ENCODE measurements around the gene KRT76. TPM values are rescaled to one million over a fixed set of nuclear protein-coding genes. Genes with fewer than 3 reads are reported as not detected.
A peak's percentile ranks its signal among the peaks of the same experiment; 100 is the strongest.

The KRT76 gene
- total and polyA plus RNA-seq, 3 experiments from 2014 or later, result not detected

- no peak overlapping the region for H3K4me3 ChIP-seq (ENCODE audit: low read length)
- Mint-ChIP-seq H3K9me3 (no peaks in the 10 kb centered on the region), H3K27me3 (peaks cover 5 to 42% of the 10 kb centered on the region in 2 donors), H3K36me3 (no peaks in the 10 kb centered on the region), H3K4me3 (no peak overlapping the region), H3K27ac (no peak overlapping the region), H3K4me1 (no peaks in the 10 kb centered on the region)
- no peaks in the 10 kb centered on the region for H3K9me3 ChIP-seq (ENCODE audit: low read length)
- POLR2A ChIA-PET, result no interaction called here
- H3K27me3 ChIP-seq (ENCODE audit: insufficient read depth, low read length, poor library complexity, severe bottlenecking), result no peaks in the 10 kb centered on the region
- H3K4me1 ChIP-seq (ENCODE audit: insufficient read depth, low read length), result no peaks in the 10 kb centered on the region
- H3K27ac ChIP-seq (ENCODE audit: low read depth, low read length), result no peak overlapping the region
- CTCF ChIA-PET, result no interaction called here
- no peak for DNase-seq
- H3K36me3 ChIP-seq (ENCODE audit: insufficient read depth, low read length), result no peaks in the 10 kb centered on the region
Observed at GRCh38 chr12:52772772-52773171, 4.4 kb downstream of the KRT76 start.

GRCh38 chr12:52772188-52772587 lies 5.0 kb downstream of the KRT76 start:
- Mint-ChIP-seq H3K4me3 (no peak overlapping the region), H3K36me3 (no peaks in the 10 kb centered on the region), H3K27ac (no peak overlapping the region), H3K27me3 (peaks cover 3 to 47% of the 10 kb centered on the region in 2 donors), H3K4me1 (no peaks in the 10 kb centered on the region), H3K9me3 (no peaks in the 10 kb centered on the region)
- Histone ChIP-seq H3K9me3 (ENCODE audit: low read length) (no peaks in the 10 kb centered on the region), H3K36me3 (ENCODE audit: insufficient read depth, low read length) (no peaks in the 10 kb centered on the region), H3K27me3 (ENCODE audit: insufficient read depth, low read length, poor library complexity, severe bottlenecking) (no peaks in the 10 kb centered on the region), H3K4me3 (ENCODE audit: low read length) (no peak overlapping the region), H3K27ac (ENCODE audit: low read depth, low read length) (no peak overlapping the region), H3K4me1 (ENCODE audit: insufficient read depth, low read length) (no peaks in the 10 kb centered on the region)
- ChIA-PET POLR2A (no interaction called here), CTCF (no interaction called here)
- DNase-seq, result no peak

- no peaks in the 10 kb centered on the region for H3K4me1 Mint-ChIP-seq
- H3K36me3 Mint-ChIP-seq, result no peaks in the 10 kb centered on the region
- peaks cover 5 to 44% of the 10 kb centered on the region in 2 donors for H3K27me3 Mint-ChIP-seq
- Histone ChIP-seq H3K27ac (ENCODE audit: low read depth, low read length) (no peak overlapping the region), H3K36me3 (ENCODE audit: insufficient read depth, low read length) (no peaks in the 10 kb centered on the region), H3K27me3 (ENCODE audit: insufficient read depth, low read length, poor library complexity, severe bottlenecking) (no peaks in the 10 kb centered on the region), H3K9me3 (ENCODE audit: low read length) (no peaks in the 10 kb centered on the region), H3K4me3 (ENCODE audit: low read length) (no peak overlapping the region), H3K4me1 (ENCODE audit: insufficient read depth, low read length) (no peaks in the 10 kb centered on the region)
- no peak overlapping the region for H3K27ac Mint-ChIP-seq
- no peaks in the 10 kb centered on the region for H3K9me3 Mint-ChIP-seq
- ChIA-PET CTCF (no interaction called here), POLR2A (no interaction called here)
- no peak overlapping the region for H3K4me3 Mint-ChIP-seq
- DNase-seq, result no peak
Observed at GRCh38 chr12:52771505-52771904, 5.6 kb downstream of the KRT76 start.

GRCh38 chr12:52771088-52771487 lies 6.1 kb downstream of the KRT76 start:
- H3K4me3 Mint-ChIP-seq, result no peak overlapping the region
- Histone ChIP-seq H3K4me1 (ENCODE audit: insufficient read depth, low read length) (no peaks in the 10 kb centered on the region), H3K9me3 (ENCODE audit: low read length) (no peaks in the 10 kb centered on the region), H3K27ac (ENCODE audit: low read depth, low read length) (no peak overlapping the region), H3K27me3 (ENCODE audit: insufficient read depth, low read length, poor library complexity, severe bottlenecking) (no peaks in the 10 kb centered on the region), H3K36me3 (ENCODE audit: insufficient read depth, low read length) (no peaks in the 10 kb centered on the region), H3K4me3 (ENCODE audit: low read length) (no peak overlapping the region)
- H3K4me1 Mint-ChIP-seq, result no peaks in the 10 kb centered on the region
- POLR2A ChIA-PET, result no interaction called here
- peaks cover 5 to 47% of the 10 kb centered on the region in 2 donors for H3K27me3 Mint-ChIP-seq
- CTCF ChIA-PET, result no interaction called here
- H3K9me3 Mint-ChIP-seq, result no peaks in the 10 kb centered on the region
- H3K36me3 Mint-ChIP-seq, result no peaks in the 10 kb centered on the region
- DNase-seq, result no peak
- no peak overlapping the region for H3K27ac Mint-ChIP-seq

- no peak overlapping the region for H3K27ac ChIP-seq (ENCODE audit: low read depth, low read length)
- H3K4me1 ChIP-seq (ENCODE audit: insufficient read depth, low read length), result no peaks in the 10 kb centered on the region
- H3K4me3 Mint-ChIP-seq, result no peak overlapping the region
- no peaks in the 10 kb centered on the region for H3K27me3 ChIP-seq (ENCODE audit: insufficient read depth, low read length, poor library complexity, severe bottlenecking)
- no peaks in the 10 kb centered on the region for H3K9me3 ChIP-seq (ENCODE audit: low read length)
- H3K9me3 Mint-ChIP-seq, result no peaks in the 10 kb centered on the region
- H3K4me3 ChIP-seq (ENCODE audit: low read length), result no peak overlapping the region
- H3K36me3 Mint-ChIP-seq, result no peaks in the 10 kb centered on the region
- H3K4me1 Mint-ChIP-seq, result no peaks in the 10 kb centered on the region
- H3K36me3 ChIP-seq (ENCODE audit: insufficient read depth, low read length), result no peaks in the 10 kb centered on the region
- ChIA-PET POLR2A (no interaction called here), CTCF (no interaction called here)
- peak overlapping the region in 1 of 8 donors; percentile 39 for H3K27ac Mint-ChIP-seq
- H3K27me3 Mint-ChIP-seq, result peaks cover 5 to 44% of the 10 kb centered on the region in 2 donors
- DNase-seq, result no peak
Observed at GRCh38 chr12:52769946-52770345, 7.2 kb downstream of the KRT76 start.

- Histone ChIP-seq H3K36me3 (ENCODE audit: insufficient read depth, low read length) (no peaks in the 10 kb centered on the region), H3K27me3 (ENCODE audit: insufficient read depth, low read length, poor library complexity, severe bottlenecking) (no peaks in the 10 kb centered on the region), H3K27ac (ENCODE audit: low read depth, low read length) (no peak overlapping the region), H3K9me3 (ENCODE audit: low read length) (no peaks in the 10 kb centered on the region), H3K4me1 (ENCODE audit: insufficient read depth, low read length) (no peaks in the 10 kb centered on the region), H3K4me3 (ENCODE audit: low read length) (no peak overlapping the region)
- Mint-ChIP-seq H3K4me3 (no peak overlapping the region), H3K27me3 (peaks cover 6 to 50% of the 10 kb centered on the region in 2 donors), H3K4me1 (no peaks in the 10 kb centered on the region), H3K9me3 (no peaks in the 10 kb centered on the region), H3K27ac (no peak overlapping the region), H3K36me3 (no peaks in the 10 kb centered on the region)
- ChIA-PET POLR2A (no interaction called here), CTCF (no interaction called here)
- no peak for DNase-seq
Observed at GRCh38 chr12:52769354-52769753, 7.8 kb downstream of the KRT76 start.

GRCh38 chr12:52768479-52769200 lies 8.5 kb downstream of the KRT76 start:
- no peaks in the 10 kb centered on the region for H3K36me3 ChIP-seq (ENCODE audit: insufficient read depth, low read length)
- Mint-ChIP-seq H3K27ac (no peak overlapping the region), H3K27me3 (peaks cover 6 to 50% of the 10 kb centered on the region in 2 donors), H3K36me3 (no peaks in the 10 kb centered on the region), H3K4me1 (no peaks in the 10 kb centered on the region), H3K9me3 (no peaks in the 10 kb centered on the region), H3K4me3 (no peak overlapping the region)
- no peaks in the 10 kb centered on the region for H3K4me1 ChIP-seq (ENCODE audit: insufficient read depth, low read length)
- no peaks in the 10 kb centered on the region for H3K27me3 ChIP-seq (ENCODE audit: insufficient read depth, low read length, poor library complexity, severe bottlenecking)
- no peaks in the 10 kb centered on the region for H3K9me3 ChIP-seq (ENCODE audit: low read length)
- CTCF ChIA-PET, result no interaction called here
- H3K27ac ChIP-seq (ENCODE audit: low read depth, low read length), result no peak overlapping the region
- no peak for DNase-seq
- H3K4me3 ChIP-seq (ENCODE audit: low read length), result no peak overlapping the region
- POLR2A ChIA-PET, result no interaction called here

- Mint-ChIP-seq H3K4me1 (no peaks in the 10 kb centered on the region), H3K27ac (no peak overlapping the region), H3K9me3 (peaks cover 0 to 7% (median 4%) of the 10 kb centered on the region in 5 donors), H3K4me3 (no peak overlapping the region), H3K36me3 (no peaks in the 10 kb centered on the region), H3K27me3 (peaks cover 11 to 45% of the 10 kb centered on the region in 2 donors)
- ChIA-PET POLR2A (no interaction called here), CTCF (no interaction called here)
- no peaks in the 10 kb centered on the region for H3K27me3 ChIP-seq (ENCODE audit: insufficient read depth, low read length, poor library complexity, severe bottlenecking)
- H3K4me3 ChIP-seq (ENCODE audit: low read length), result no peak overlapping the region
- H3K27ac ChIP-seq (ENCODE audit: low read depth, low read length), result no peak overlapping the region
- H3K36me3 ChIP-seq (ENCODE audit: insufficient read depth, low read length), result no peaks in the 10 kb centered on the region
- H3K4me1 ChIP-seq (ENCODE audit: insufficient read depth, low read length), result no peaks in the 10 kb centered on the region
- DNase-seq, result no peak
- H3K9me3 ChIP-seq (ENCODE audit: low read length), result no peaks in the 10 kb centered on the region
Observed at GRCh38 chr12:52767427-52767826, 9.7 kb downstream of the KRT76 start.

- ChIA-PET CTCF (no interaction called here), POLR2A (no interaction called here)
- no peaks in the 10 kb centered on the region for H3K36me3 Mint-ChIP-seq
- H3K9me3 ChIP-seq (ENCODE audit: low read length), result no peaks in the 10 kb centered on the region
- H3K36me3 ChIP-seq (ENCODE audit: insufficient read depth, low read length), result no peaks in the 10 kb centered on the region
- H3K4me1 Mint-ChIP-seq, result no peaks in the 10 kb centered on the region
- H3K27me3 Mint-ChIP-seq, result peaks cover 11 to 45% of the 10 kb centered on the region in 2 donors
- H3K9me3 Mint-ChIP-seq, result peaks cover 0 to 11% (median 5%) of the 10 kb centered on the region in 5 donors
- H3K27ac Mint-ChIP-seq, result no peak overlapping the region
- no peak overlapping the region for H3K4me3 ChIP-seq (ENCODE audit: low read length)
- H3K27me3 ChIP-seq (ENCODE audit: insufficient read depth, low read length, poor library complexity, severe bottlenecking), result no peaks in the 10 kb centered on the region
- no peak overlapping the region for H3K27ac ChIP-seq (ENCODE audit: low read depth, low read length)
- no peak overlapping the region for H3K4me3 Mint-ChIP-seq
- DNase-seq, result no peak
- H3K4me1 ChIP-seq (ENCODE audit: insufficient read depth, low read length), result no peaks in the 10 kb centered on the region
Observed at GRCh38 chr12:52767020-52767379, 10.1 kb downstream of the KRT76 start.
